ENCODE measurements around the gene SNED1. TPM values are rescaled to one million over a fixed set of nuclear protein-coding genes. Genes with fewer than 3 reads are reported as not detected.

The SNED1 gene
- total RNA-seq, 1 experiment from 2014 or later, result 3.2 TPM

DNA sequence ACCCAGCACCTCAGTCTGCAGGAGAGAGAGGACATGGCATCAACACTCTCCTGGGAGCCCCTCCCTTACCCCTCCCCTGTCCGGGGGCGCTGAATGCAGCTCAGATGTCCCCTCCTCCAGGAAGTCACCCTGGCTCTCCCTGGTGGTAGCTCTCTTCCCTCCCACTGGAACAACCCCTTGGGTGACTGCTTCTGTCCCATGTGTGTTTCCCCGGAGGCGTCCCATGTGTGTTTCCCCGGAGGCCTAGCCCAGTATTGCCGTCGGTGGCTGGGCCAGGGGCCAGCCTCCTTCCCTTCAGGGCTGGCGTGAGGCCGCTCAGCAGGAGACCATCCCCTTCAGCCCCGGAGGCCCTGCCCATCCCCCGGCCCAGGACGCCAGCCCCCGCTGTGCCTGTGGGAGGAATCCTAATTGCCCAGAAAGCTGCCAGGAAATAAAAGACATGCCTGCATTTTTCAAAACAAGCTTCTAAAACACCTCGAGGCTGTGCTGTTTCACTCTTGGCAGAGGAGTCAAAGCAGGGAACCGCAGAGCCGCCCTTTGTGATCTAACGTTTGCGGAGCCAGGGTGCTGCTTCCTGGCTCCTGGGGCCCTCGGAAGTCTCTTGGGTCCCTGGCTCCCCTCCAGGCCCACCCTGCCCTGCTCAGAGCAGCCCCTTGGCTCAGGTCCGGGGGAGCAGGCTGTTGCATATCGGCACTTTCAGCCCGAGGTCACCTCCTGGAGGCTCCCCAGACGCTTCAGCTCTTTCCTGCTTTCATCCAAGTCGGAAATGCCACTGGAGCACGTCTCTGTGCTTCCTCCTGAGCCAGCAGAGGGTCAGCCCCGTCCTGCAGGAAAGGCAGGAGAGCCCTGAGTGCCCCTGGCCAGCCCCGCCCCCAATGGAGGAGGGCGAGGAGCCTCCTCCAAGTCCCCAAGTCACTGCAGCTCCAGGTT lies 11.4 kb downstream of the SNED1 start (continued):
- TF ChIP-seq, protein P1, sequence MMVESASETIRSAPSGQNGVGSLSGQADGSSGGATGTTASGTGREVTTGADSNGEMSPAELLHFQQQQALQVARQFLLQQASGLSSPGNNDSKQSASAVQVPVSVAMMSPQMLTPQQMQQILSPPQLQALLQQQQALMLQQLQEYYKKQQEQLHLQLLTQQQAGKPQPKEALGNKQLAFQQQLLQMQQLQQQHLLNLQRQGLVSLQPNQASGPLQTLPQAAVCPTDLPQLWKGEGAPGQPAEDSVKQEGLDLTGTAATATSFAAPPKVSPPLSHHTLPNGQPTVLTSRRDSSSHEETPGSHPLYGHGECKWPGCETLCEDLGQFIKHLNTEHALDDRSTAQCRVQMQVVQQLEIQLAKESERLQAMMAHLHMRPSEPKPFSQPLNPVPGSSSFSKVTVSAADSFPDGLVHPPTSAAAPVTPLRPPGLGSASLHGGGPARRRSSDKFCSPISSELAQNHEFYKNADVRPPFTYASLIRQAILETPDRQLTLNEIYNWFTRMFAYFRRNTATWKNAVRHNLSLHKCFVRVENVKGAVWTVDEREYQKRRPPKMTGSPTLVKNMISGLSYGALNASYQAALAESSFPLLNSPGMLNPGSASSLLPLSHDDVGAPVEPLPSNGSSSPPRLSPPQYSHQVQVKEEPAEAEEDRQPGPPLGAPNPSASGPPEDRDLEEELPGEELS (CRISPR knock-in tag; IDR thresholded peaks at IDR 0.05), result peak; percentile 45; the same call in 1 of the 2 replicates
- TF ChIP-seq ZNF121 (CRISPR knock-in tag; IDR thresholded peaks at IDR 0.05) (no peak), ZBTB43 (CRISPR knock-in tag; IDR thresholded peaks at IDR 0.05) (no peak), ZNF219 (CRISPR knock-in tag; IDR thresholded peaks at IDR 0.05; ENCODE audit: borderline replicate concordance) (no peak), SOX15 (CRISPR knock-in tag; IDR thresholded peaks at IDR 0.05) (no peak), GRHL2 (CRISPR knock-in tag; IDR thresholded peaks at IDR 0.05; ENCODE audit: insufficient replicate concordance, severe bottlenecking) (no peak), CBFB (CRISPR knock-in tag; IDR thresholded peaks at IDR 0.05; ENCODE audit: low read depth) (no peak)
- TF ChIP-seq, protein P2, sequence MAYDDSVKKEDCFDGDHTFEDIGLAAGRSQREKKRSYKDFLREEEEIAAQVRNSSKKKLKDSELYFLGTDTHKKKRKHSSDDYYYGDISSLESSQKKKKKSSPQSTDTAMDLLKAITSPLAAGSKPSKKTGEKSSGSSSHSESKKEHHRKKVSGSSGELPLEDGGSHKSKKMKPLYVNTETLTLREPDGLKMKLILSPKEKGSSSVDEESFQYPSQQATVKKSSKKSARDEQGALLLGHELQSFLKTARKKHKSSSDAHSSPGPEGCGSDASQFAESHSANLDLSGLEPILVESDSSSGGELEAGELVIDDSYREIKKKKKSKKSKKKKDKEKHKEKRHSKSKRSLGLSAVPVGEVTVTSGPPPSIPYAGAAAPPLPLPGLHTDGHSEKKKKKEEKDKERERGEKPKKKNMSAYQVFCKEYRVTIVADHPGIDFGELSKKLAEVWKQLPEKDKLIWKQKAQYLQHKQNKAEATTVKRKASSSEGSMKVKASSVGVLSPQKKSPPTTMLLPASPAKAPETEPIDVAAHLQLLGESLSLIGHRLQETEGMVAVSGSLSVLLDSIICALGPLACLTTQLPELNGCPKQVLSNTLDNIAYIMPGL (CRISPR knock-in tag; IDR thresholded peaks at IDR 0.05), result no peak
- TF ChIP-seq, protein P3, sequence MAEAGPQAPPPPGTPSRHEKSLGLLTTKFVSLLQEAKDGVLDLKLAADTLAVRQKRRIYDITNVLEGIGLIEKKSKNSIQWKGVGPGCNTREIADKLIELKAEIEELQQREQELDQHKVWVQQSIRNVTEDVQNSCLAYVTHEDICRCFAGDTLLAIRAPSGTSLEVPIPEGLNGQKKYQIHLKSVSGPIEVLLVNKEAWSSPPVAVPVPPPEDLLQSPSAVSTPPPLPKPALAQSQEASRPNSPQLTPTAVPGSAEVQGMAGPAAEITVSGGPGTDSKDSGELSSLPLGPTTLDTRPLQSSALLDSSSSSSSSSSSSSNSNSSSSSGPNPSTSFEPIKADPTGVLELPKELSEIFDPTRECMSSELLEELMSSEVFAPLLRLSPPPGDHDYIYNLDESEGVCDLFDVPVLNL (CRISPR knock-in tag; IDR thresholded peaks at IDR 0.05; ENCODE audit: borderline replicate concordance, low read depth), result no peak

GRCh38 chr2:241010531-241011295 lies 12.3 kb downstream of the SNED1 start:
- H3K4me1 Mint-ChIP-seq, result peaks cover 19% of the 10 kb centered on the region
- ChIA-PET CTCF (interaction anchor here (1.0 to 1.7 kb wide), 8 partner anchors 9 to 170 kb away, joined by 3 to 13 read pairs (median 6); partner anchors contain the start of gene SNED1), POLR2A (interaction anchor here (0.6 kb wide), 1 partner anchor 94 kb away, joined by 3 read pairs; no protein-coding TSS in a partner anchor)
- H3K27ac Mint-ChIP-seq, result no peak overlapping the region
- H3K27me3 Mint-ChIP-seq (ENCODE audit: low read depth), result peaks cover 4% of the 10 kb centered on the region; the same call in 1 of the 2 replicates
- TF ChIP-seq GABPB1 (CRISPR knock-in tag; IDR thresholded peaks at IDR 0.05) (no peak), ATF3 (CRISPR knock-in tag; conservative IDR thresholded peaks at IDR 0.05) (no peak), ATF1 (CRISPR knock-in tag; IDR thresholded peaks at IDR 0.05) (no peak), ETV6 (CRISPR knock-in tag; IDR thresholded peaks at IDR 0.05) (no peak), ATF2 (CRISPR knock-in tag; IDR thresholded peaks at IDR 0.05; ENCODE audit: borderline replicate concordance, low read depth) (no peak), OVOL2 (CRISPR knock-in tag; IDR thresholded peaks at IDR 0.05; ENCODE audit: borderline replicate concordance) (no peak), ELF4 (CRISPR knock-in tag; IDR thresholded peaks at IDR 0.05; ENCODE audit: low read depth) (no peak), SMAD4 (CRISPR knock-in tag; IDR thresholded peaks at IDR 0.05) (no peak)
- TF ChIP-seq, protein P4, sequence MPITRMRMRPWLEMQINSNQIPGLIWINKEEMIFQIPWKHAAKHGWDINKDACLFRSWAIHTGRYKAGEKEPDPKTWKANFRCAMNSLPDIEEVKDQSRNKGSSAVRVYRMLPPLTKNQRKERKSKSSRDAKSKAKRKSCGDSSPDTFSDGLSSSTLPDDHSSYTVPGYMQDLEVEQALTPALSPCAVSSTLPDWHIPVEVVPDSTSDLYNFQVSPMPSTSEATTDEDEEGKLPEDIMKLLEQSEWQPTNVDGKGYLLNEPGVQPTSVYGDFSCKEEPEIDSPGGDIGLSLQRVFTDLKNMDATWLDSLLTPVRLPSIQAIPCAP (CRISPR knock-in tag; IDR thresholded peaks at IDR 0.05), result no peak
- TF ChIP-seq, protein P5, sequence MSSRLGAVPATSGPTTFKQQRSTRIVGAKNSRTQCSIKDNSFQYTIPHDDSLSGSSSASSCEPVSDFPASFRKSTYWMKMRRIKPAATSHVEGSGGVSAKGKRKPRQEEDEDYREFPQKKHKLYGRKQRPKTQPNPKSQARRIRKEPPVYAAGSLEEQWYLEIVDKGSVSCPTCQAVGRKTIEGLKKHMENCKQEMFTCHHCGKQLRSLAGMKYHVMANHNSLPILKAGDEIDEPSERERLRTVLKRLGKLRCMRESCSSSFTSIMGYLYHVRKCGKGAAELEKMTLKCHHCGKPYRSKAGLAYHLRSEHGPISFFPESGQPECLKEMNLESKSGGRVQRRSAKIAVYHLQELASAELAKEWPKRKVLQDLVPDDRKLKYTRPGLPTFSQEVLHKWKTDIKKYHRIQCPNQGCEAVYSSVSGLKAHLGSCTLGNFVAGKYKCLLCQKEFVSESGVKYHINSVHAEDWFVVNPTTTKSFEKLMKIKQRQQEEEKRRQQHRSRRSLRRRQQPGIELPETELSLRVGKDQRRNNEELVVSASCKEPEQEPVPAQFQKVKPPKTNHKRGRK (CRISPR knock-in tag; IDR thresholded peaks at IDR 0.05; ENCODE audit: borderline replicate concordance), result no peak
- H3K36me3 Mint-ChIP-seq, result peaks cover 8% of the 10 kb centered on the region
- ATAC-seq (no peak), DNase-seq (ENCODE audit: low spot score) (no peak)
- H3K4me3 Mint-ChIP-seq, result peak overlapping the region; percentile 48
- H3K9me3 Mint-ChIP-seq, result peaks cover 16% of the 10 kb centered on the region
